C4-2B (cell line): ENCODE data around the gene SLC23A1.

Experiments used
- ZFX ChIP-seq: fragments of 450-650 bp; IDR thresholded peaks from 2 replicates; pipeline ENCODE4 v1.6.1; 2017
- TF ChIP-seq, protein P1 (sequence below): fragments of 450-650 bp; conservative IDR thresholded peaks from 2 replicates; pipeline ENCODE4 v1.5.1; 2017; ENCODE audit warnings: mild to moderate bottlenecking

DNA sequence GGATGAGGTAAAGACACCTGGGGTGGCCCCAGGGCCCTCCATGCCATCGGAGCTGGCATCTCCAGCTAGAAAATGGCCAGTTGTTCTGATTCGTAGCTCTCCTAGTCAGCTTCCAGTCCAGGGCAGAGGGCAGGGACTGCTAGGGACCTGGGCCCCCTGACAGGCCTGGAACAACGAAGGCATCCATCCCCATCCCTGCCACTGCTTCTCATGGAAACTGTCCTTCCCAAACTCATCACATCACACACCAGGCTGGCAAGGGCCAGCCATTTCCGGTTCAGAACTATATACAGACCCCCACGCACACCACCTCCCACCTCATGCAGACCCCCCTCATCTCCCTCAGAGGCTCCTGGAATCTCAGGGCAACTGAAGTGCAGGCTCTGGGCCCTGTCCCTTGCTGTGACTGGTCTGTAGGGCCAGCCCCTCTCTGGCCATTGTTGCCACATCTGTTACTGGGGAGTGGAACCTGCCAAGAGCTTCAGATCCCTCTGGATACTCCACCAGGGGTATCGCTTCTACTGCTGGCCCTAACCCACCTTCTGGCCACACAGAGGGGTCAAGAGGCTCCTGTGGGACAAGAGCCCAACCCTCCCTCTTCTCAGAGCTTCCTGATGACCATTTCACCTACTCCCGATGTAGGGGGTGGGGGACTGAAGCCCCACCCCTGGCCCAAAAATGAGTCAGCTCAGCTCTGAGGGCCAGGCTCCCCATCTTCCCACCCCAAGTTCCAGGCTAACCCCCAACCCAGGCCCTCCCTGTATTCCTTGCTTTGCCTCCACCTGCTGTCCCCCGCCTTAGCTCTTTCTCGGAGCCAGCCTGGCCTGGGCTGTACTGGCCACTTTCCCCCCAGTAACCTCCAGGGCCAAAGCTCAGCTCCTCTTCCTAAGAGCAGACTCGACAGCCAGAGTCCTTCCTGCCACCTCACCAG, 7.8 kb upstream of the SLC23A1 start:
- TF ChIP-seq, protein P1, sequence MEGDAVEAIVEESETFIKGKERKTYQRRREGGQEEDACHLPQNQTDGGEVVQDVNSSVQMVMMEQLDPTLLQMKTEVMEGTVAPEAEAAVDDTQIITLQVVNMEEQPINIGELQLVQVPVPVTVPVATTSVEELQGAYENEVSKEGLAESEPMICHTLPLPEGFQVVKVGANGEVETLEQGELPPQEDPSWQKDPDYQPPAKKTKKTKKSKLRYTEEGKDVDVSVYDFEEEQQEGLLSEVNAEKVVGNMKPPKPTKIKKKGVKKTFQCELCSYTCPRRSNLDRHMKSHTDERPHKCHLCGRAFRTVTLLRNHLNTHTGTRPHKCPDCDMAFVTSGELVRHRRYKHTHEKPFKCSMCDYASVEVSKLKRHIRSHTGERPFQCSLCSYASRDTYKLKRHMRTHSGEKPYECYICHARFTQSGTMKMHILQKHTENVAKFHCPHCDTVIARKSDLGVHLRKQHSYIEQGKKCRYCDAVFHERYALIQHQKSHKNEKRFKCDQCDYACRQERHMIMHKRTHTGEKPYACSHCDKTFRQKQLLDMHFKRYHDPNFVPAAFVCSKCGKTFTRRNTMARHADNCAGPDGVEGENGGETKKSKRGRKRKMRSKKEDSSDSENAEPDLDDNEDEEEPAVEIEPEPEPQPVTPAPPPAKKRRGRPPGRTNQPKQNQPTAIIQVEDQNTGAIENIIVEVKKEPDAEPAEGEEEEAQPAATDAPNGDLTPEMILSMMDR: no peak
- TF ChIP-seq ZFX: no peak
